ENCODE measurements around the gene FAM221B. TPM values are rescaled to one million over a fixed set of nuclear protein-coding genes. Genes with fewer than 3 reads are reported as not detected.

FAM221B gene
- total RNA-seq, 4 donors from 2014 or later = 0.14 TPM; not detected in 3

DNA sequence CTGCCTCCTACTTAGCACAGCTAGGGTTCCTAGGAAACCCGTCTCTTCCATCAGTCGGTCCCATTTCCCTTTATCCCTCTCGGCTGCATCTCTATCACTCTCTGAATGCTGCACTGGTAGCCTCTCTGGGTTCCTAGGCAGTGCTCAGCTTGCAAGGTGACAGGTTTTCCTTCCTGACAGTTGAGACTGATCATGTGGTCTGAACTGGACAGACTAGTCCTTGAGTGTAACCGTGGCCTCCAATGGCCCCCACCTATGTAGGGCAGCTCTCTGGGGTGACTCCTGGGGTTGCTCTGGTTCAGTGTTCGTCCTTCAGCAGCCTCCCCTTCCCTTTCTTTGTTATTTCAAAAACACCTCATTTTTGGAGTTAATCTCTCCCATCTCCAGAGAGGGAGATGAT lies 4.3 kb upstream of the FAM221B start:
- intact Hi-C loops (cut with DNase I; ENCODE audit: low total_unique reads) = no loop called here

DNA sequence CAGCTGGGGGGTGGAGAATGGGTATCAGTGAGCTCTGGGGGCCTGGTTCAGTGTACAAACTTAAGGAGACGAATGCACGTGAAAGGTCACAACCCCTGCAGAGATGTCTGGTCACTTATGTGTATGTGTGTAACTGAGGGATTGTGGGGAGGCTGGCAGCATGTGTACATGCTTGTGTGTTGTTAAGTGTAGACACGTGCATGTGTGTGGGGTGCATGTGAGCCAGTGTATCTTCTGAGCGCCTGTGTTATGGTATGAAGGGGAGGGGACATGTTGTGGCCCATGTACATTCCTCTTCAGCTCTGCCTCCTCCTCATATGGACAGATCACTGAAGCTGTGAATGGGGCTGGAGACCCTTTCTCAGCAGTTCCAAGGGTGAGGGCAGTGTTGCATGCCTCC lies 2.5 kb upstream of the FAM221B start:
- H3K27ac ChIP-seq = no peak overlapping the region
- H3K9me3 ChIP-seq = no peaks in the 10 kb centered on the region
- no peak for TF ChIP-seq EP300 (IDR thresholded peaks at IDR 0.05; ENCODE audit: low read depth)
- no peak for TF ChIP-seq POLR2A (IDR thresholded peaks at IDR 0.05)
- TF ChIP-seq, protein P1, sequence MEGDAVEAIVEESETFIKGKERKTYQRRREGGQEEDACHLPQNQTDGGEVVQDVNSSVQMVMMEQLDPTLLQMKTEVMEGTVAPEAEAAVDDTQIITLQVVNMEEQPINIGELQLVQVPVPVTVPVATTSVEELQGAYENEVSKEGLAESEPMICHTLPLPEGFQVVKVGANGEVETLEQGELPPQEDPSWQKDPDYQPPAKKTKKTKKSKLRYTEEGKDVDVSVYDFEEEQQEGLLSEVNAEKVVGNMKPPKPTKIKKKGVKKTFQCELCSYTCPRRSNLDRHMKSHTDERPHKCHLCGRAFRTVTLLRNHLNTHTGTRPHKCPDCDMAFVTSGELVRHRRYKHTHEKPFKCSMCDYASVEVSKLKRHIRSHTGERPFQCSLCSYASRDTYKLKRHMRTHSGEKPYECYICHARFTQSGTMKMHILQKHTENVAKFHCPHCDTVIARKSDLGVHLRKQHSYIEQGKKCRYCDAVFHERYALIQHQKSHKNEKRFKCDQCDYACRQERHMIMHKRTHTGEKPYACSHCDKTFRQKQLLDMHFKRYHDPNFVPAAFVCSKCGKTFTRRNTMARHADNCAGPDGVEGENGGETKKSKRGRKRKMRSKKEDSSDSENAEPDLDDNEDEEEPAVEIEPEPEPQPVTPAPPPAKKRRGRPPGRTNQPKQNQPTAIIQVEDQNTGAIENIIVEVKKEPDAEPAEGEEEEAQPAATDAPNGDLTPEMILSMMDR (IDR thresholded peaks at IDR 0.05) = no peak
- no peak for TF ChIP-seq POLR2AphosphoS5 (IDR thresholded peaks at IDR 0.05)
- no peaks in the 10 kb centered on the region for H3K27me3 ChIP-seq
- no peak for DNase-seq
- whole genome bisulfite sequencing, 2 donors (ENCODE audit: low coverage in 1 of 2) = 80 to 87% methylated on average over 1 to 4 of the region's 4 CpGs
- H3K4me3 ChIP-seq = no peak overlapping the region
- no peaks in the 10 kb centered on the region for H3K36me3 ChIP-seq
- intact Hi-C loops (cut with DNase I; ENCODE audit: low total_unique reads) (no loop called here), in situ Hi-C loops (cut with MboI; ENCODE audit: low pct_ligation_motif_present in 1 of 4, low pct_unique_long_range_greater_than_20kb in 1 of 4, low sequenced_read_pairs in 3 of 4) (no loop called here)
- H3K4me1 ChIP-seq = peaks cover 17 to 57% (median 50%) of the 10 kb centered on the region in 4 donors

More for the DNA sequence above, 4.3 kb upstream of the FAM221B start:
- TF ChIP-seq POLR2A (IDR thresholded peaks at IDR 0.05) = no peak
- TF ChIP-seq, protein P1 (IDR thresholded peaks at IDR 0.05) = no peak
- no peak for TF ChIP-seq POLR2AphosphoS5 (IDR thresholded peaks at IDR 0.05)
- no peak for TF ChIP-seq EP300 (IDR thresholded peaks at IDR 0.05; ENCODE audit: low read depth)
- H3K27ac ChIP-seq = peak overlapping the region; percentile 77 to 85 (median 78)
- peaks cover 17 to 62% (median 52%) of the 10 kb centered on the region in 4 donors for H3K4me1 ChIP-seq
- no peaks in the 10 kb centered on the region for H3K36me3 ChIP-seq
- no peaks in the 10 kb centered on the region for H3K9me3 ChIP-seq
- 78 to 90% methylated on average over 2 to 5 of the region's 5 CpGs for WGBS, 2 donors (ENCODE audit: low coverage in 1 of 2)
- no peak for DNase-seq
- H3K27me3 ChIP-seq = no peaks in the 10 kb centered on the region
- H3K4me3 ChIP-seq = no peak overlapping the region
- in situ Hi-C loops (cut with MboI; ENCODE audit: low pct_ligation_motif_present in 1 of 4, low pct_unique_long_range_greater_than_20kb in 1 of 4, low sequenced_read_pairs in 3 of 4) = no loop called here

DNA sequence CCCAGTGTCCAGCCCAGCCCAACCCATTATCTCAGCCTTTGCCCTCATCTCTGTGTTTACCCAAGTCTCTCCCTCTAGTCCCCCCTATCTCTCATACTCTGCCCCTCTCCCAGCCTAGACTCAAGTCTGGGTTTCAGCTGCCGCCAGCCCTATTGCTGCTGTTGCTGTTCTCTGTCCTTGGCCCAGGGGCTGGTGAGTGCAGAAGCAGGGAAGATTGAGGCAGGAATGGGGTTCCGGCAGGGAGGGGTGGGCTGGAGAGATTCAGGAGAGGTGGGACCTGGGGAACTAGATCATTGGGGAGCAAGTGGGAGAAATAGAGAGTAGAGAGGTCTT lies 1.2 kb upstream of the FAM221B start:
- Histone ChIP-seq H3K4me3 (peak overlapping the region; percentile 72 to 82 (median 78)), H3K36me3 (no peaks in the 10 kb centered on the region), H3K9me3 (no peaks in the 10 kb centered on the region), H3K4me1 (peaks cover 16 to 44% (median 37%) of the 10 kb centered on the region in 4 donors), H3K27me3 (no peaks in the 10 kb centered on the region), H3K27ac (peak overlapping the region; percentile 94 to 98 (median 94))
- intact Hi-C loops (cut with DNase I; ENCODE audit: low total_unique reads) = no loop called here
- DNase-seq = no peak
- TF ChIP-seq, protein P1 (IDR thresholded peaks at IDR 0.05) = no peak
- TF ChIP-seq POLR2A (IDR thresholded peaks at IDR 0.05) (no peak), POLR2AphosphoS5 (IDR thresholded peaks at IDR 0.05) (no peak), EP300 (IDR thresholded peaks at IDR 0.05; ENCODE audit: low read depth) (no peak)
- 28 to 29% methylated on average over 1 to 2 of the region's 2 CpGs for WGBS, 2 donors (ENCODE audit: low coverage in 1 of 2)
- in situ Hi-C loops (cut with MboI; ENCODE audit: low pct_ligation_motif_present in 1 of 4, low pct_unique_long_range_greater_than_20kb in 1 of 4, low sequenced_read_pairs in 3 of 4) = no loop called here

DNA sequence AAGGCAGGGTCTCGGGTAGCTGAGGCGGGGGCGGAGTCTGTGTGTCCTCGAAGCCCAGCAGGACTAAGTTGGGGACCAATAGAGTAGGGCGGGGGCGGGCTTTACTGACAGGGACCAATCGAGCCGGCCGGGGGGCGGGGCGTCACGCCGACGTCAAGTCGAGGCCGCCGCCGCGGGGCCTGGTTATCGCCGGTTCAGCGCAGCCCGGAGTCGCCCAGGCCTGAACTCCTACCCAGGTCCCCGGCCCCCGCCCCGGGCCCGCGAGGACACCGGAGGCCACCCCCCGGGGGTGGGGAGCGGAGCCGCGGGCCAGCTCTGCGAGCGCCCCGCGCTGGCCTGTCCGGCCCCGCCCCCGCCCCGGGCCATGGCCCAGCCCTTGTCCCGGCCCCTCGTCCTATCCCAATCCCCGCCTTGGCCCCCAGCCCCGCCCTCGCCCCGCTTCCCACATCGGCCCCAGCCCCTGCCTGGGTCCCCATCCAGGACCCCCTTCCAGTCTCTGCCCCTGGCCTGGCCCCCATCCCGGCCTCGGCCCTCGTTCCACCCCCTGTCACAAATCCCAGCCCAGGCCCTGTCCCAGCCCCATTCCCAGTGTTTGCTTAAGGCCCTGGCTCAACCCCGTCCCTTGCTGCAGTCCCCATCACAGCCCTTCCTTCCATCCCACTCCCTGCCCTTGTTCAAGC lies 692 bp upstream of the FAM221B start, which contains the start of gene TMEM8B:
Gene TMEM8B (plus strand): TSS at position 145 of the 680 bp plus-strand sequence. CDS start 220 bp downstream, at position 365.
- peaks cover 11 to 39% (median 32%) of the 10 kb centered on the region in 4 donors for H3K4me1 ChIP-seq
- peak within 1 kb of the TSS; percentile 72 to 82 (median 78) for H3K4me3 ChIP-seq
- intact Hi-C loops (cut with DNase I; ENCODE audit: low total_unique reads) = no loop called here
- peak; percentile 97 for DNase-seq
- in situ Hi-C loops (cut with MboI; ENCODE audit: low pct_ligation_motif_present in 1 of 4, low pct_unique_long_range_greater_than_20kb in 1 of 4, low sequenced_read_pairs in 3 of 4) = no loop called here
- H3K27ac ChIP-seq = peak within 1 kb of the TSS; percentile 94 to 98 (median 94)
- 1% methylated on average over 29 of the region's 53 CpGs; no CpG with 5 or more reads in 1 of the 2 donors for WGBS, 2 donors (ENCODE audit: low coverage in 1 of 2)
- TF ChIP-seq POLR2AphosphoS5 (IDR thresholded peaks at IDR 0.05) (peak in 2 of 3 donors; percentile 27 to 55), POLR2A (IDR thresholded peaks at IDR 0.05) (peak; percentile 35)
- TF ChIP-seq, protein P1 (IDR thresholded peaks at IDR 0.05) = no peak
- no peaks in the 10 kb centered on the region for H3K9me3 ChIP-seq
- H3K27me3 ChIP-seq = no peaks in the 10 kb centered on the region
- no peaks in the 10 kb centered on the region for H3K36me3 ChIP-seq

All from transverse colon (tissue), 4 donors.